Vagina (tissue), 2 donors: ENCODE data around the gene BCAS3.

Experiments
- POLR2A ChIP-seq, 2 donors: fragments of 450-650 bp; IDR thresholded peaks; one replicate each; pipeline ENCODE4 v1.6.1; 2017; ENCODE audit warnings: antibody characterized with exemption in 2 of 2, mild to moderate bottlenecking in 2 of 2, moderate library complexity in 2 of 2
- POLR2AphosphoS5 ChIP-seq, 2 donors: sonication (generic); formaldehyde crosslinking; IDR thresholded peaks; one replicate each; pipeline ENCODE4 v1.9.0; 2017; ENCODE audit warnings: antibody characterized with exemption in 2 of 2, mild to moderate bottlenecking in 2 of 2, low read depth in 1 of 2; ENCODE audit not compliant: insufficient read depth in 1 of 2
- TF ChIP-seq, protein P1 (sequence below), 3 experiments: fragments of 450-650 bp in 2 of 3; fragments of 200-600 bp in 1 of 3; sonication (generic) in 1 of 3; IDR thresholded peaks; one replicate each; pipeline ENCODE4 v1.5.1; 2017 to 2019; ENCODE audit warnings: antibody characterized with exemption in 3 of 3, mild to moderate bottlenecking in 2 of 3, moderate library complexity in 2 of 3

GRCh38 chr17:61408151-61409041, 730.7 kb downstream of the BCAS3 start:
- TF ChIP-seq POLR2A (IDR thresholded peaks at IDR 0.05) (no peak), POLR2AphosphoS5 (IDR thresholded peaks at IDR 0.05; ENCODE audit: insufficient read depth in 1 of 2, low read depth in 1 of 2) (no peak)
- TF ChIP-seq, protein P1, sequence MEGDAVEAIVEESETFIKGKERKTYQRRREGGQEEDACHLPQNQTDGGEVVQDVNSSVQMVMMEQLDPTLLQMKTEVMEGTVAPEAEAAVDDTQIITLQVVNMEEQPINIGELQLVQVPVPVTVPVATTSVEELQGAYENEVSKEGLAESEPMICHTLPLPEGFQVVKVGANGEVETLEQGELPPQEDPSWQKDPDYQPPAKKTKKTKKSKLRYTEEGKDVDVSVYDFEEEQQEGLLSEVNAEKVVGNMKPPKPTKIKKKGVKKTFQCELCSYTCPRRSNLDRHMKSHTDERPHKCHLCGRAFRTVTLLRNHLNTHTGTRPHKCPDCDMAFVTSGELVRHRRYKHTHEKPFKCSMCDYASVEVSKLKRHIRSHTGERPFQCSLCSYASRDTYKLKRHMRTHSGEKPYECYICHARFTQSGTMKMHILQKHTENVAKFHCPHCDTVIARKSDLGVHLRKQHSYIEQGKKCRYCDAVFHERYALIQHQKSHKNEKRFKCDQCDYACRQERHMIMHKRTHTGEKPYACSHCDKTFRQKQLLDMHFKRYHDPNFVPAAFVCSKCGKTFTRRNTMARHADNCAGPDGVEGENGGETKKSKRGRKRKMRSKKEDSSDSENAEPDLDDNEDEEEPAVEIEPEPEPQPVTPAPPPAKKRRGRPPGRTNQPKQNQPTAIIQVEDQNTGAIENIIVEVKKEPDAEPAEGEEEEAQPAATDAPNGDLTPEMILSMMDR (IDR thresholded peaks at IDR 0.05): no peak
